ENCODE data around the gene RBM20. TPM values are rescaled to one million over a fixed set of nuclear protein-coding genes. Genes with fewer than 3 reads are reported as not detected.

The RBM20 gene
- total RNA-seq, 1 experiment from 2014 or later = 0.40 TPM

- peak; percentile 79 for DNase-seq (ENCODE audit: low read depth)
Measured at GRCh38 chr10:110671788-110672579, 27.8 kb downstream of the RBM20 start.

DNA sequence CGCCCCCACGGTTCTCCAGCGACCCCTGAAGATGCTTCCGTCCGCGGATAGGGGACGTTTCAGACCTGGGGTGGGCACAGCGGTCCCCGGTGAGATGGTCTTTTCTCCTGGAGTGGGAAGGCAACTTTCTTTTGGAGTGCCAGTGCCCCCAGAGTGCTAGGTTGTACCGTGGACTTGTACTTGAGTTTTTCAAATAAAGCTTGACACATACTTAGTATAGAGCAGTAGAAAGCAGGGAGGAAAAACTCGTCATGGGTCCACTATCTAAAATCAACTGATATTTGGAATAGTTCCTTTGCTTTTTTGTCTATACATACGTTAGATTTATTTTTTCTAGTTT, 28.4 kb downstream of the RBM20 start:
- DNase-seq (ENCODE audit: low read depth) = no peak

GRCh38 chr10:110676016-110676415, 31.9 kb downstream of the RBM20 start:
- DNase-seq (ENCODE audit: low read depth) = no peak

DNA sequence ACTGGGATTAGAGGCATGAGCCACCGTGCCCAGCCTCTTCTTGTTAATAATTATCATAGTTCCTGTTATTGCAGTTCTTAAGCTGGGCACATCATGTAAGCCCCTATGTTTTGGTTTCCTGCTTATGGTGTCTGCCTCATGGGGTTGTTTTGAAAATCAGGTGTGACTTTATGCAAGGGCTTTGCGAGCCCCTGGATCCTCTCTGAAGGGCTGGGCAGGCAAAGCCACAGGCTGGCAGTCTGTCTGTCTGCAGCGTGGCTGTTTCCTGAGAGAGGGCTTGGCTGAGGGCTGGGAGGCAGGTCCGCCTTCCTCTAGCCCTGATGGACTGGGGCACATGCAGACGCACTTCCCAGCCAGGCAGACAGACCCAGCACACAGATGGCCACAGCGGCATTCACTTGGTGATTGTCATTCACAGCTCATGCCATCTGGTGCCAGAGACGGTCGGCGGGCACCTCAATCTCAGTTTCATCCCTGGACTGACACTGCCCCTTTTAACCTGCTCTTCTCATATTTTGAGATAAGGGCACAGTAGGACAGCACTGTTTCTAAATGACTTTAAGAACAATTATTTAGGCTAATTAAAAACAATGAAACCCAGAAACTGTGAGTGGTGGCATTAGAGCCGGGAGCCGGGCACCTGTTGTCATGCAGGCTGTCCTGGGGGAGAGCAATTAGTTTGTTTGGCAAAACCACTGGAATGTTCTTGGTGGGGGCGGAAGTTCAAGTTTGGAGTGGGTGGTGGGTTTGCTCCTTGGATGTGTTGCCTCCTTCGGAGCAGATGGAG, 35.5 kb downstream of the RBM20 start:
- no peak for DNase-seq (ENCODE audit: low read depth)

- DNase-seq (ENCODE audit: low read depth) = no peak
Measured at GRCh38 chr10:110680273-110681020, 36.3 kb downstream of the RBM20 start.

DNA sequence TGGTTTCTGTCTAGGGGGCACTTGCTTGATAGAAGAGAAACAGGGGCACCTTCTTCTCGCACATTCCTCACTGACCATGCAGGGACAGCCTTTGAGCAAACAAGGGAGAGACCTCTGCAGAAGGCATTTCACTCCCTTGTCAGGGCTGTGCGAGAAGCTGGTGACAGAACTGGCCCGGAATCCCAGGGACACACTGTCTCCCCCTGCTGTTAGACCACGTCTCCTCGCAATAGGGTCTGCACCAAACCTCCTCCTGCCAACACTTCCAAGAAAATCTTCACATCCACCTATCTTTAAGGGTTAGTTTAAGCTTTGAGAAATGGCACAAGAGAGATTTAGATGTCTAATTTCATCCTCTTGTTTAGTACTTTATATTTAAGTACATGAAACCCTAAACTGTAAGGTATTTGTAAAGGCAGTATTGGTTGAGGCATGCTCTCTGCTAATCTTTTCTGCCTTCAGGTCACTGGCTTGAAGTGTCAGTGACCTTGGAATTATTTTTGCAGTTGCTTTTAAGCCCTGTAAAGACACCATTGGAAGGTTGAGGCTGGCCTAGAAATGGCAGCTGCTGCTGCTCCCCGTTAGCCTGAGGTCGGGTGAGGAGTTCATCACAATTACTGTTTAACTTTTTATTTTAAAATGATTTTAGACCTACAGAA, 37.0 kb downstream of the RBM20 start:
- DNase-seq (ENCODE audit: low read depth) = peak; percentile 28

GRCh38 chr10:110682348-110682747, 38.2 kb downstream of the RBM20 start:
- DNase-seq (ENCODE audit: low read depth) = no peak

GRCh38 chr10:110684800-110685446, 40.8 kb downstream of the RBM20 start:
- DNase-seq (ENCODE audit: low read depth) = no peak

GRCh38 chr10:110686047-110686446, 41.9 kb downstream of the RBM20 start:
- DNase-seq (ENCODE audit: low read depth) = peak; percentile 6

DNA sequence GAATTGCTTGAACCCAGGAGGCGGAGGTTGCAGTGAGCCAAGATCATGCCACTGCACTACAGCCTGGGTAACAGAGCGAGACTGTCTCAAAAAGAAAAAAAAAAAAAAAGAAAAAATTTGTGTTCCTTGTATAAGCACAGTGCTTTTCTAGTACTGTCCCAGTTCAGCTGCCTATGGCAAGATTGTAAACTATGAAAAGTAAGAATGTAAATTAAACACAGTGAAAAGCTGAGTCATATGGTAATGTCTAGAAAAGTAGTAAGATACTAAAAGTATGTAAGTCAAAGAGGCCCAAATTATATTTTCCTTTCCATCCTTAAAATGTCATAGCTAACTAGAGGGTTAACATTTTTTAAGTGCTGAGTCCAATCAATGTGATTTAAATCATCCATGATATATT, 42.8 kb downstream of the RBM20 start:
- DNase-seq (ENCODE audit: low read depth) = no peak

DNA sequence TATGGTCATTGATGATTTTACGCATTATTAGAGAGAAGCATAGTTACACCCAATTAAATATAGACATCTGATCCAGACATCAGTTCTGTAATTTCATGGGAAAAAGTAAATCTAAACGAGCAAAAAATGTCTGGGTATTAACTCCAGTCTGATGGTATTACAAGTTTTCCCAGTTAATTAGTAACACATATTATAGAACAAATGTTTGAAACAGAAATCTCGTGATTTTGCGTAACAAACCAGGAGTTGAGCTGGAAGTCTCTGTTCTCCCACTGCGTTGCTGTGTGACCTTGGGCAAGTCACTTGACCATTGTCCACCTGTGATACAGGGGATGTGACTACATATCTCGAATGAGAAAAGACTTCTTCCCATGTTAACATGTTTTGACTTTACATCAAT, 43.3 kb downstream of the RBM20 start:
- DNase-seq (ENCODE audit: low read depth) = no peak

DNA sequence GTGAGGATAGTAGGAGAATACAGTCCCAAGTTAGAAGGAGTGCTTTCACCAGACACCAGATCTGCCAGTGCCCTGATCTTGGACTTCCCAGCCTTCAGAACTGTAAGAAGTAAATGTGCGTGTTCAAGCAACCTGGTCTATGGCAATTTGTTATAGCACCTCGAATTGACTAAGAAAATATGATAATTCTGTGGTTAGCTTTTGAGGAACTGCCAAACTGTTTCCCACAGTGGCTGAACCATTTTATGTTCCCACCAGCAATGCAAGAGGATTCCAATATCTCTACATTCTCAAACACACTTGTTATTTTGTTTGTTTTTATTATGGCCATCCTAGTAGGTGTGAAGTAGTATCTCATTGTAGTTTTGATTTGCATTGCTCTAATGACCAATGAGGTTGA, 47.0 kb downstream of the RBM20 start:
- no peak for DNase-seq (ENCODE audit: low read depth)

GRCh38 chr10:110694263-110694662, 50.1 kb downstream of the RBM20 start:
- DNase-seq (ENCODE audit: low read depth) = no peak

GRCh38 chr10:110694820-110695538, 50.8 kb downstream of the RBM20 start:
- DNase-seq (ENCODE audit: low read depth) = no peak

GRCh38 chr10:110695539-110695886, 51.4 kb downstream of the RBM20 start:
- no peak for DNase-seq (ENCODE audit: low read depth)

- no peak for DNase-seq (ENCODE audit: low read depth)
Measured at GRCh38 chr10:110696436-110696835, 52.3 kb downstream of the RBM20 start.

GRCh38 chr10:110698340-110698739, 54.2 kb downstream of the RBM20 start:
- no peak for DNase-seq (ENCODE audit: low read depth)

- no peak for DNase-seq (ENCODE audit: low read depth)
Measured at GRCh38 chr10:110698782-110699201, 54.7 kb downstream of the RBM20 start.

DNA sequence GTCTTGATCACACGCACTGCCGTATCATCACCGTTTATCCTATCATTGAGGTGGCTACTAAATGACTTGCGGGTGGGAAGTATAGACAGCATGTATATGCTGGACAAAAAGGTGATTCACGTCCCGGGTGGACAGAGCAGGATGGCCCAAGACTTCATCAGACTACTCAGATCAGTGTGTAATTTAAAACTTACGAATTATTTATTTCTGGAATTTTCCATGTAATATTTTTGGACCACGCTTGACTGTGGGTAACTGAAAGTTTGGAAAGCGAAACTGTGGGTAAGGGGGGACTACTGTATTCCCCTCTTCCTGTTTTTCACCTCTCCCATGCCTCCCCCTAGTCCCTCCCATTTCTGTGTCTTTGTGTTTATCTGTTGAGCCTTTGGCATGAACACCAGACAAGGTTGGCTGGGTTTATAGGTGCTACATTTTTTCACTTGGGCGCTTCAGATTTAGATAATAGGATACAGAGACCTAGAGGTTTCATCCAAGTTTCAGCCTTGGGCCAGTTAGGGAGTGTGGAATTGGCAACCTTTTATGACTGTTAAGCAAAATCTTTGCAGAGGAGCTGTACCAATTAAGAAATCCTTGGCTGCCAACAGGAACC, 55.8 kb downstream of the RBM20 start:
- no peak for DNase-seq (ENCODE audit: low read depth)

All from HT1080 (cell line).